GM20000 (cell line): ENCODE measurements around the gene SIVA1.
"Not testable (repeated sequence)": the region's sequence is repeated elsewhere in the genome, so short reads cannot be mapped to it uniquely, and the experiment has no call there.

ENCODE experiments used
- DNase-seq: peaks from one replicate; pipeline ENCODE4 v3.0.0; 2012; ENCODE audit warnings: low spot score
- CTCF ChIP-seq: IDR thresholded peaks from 2 replicates; pipeline ENCODE4 v1.5.1; 2012; ENCODE audit warnings: mild to moderate bottlenecking, control low read depth; ENCODE audit errors: extremely low read depth, missing control alignments

SIVA1 gene

GRCh38 chr14:104726600-104727451 lies 26.1 kb upstream of the SIVA1 start:
- no peak for DNase-seq
- TF ChIP-seq CTCF, result no peak

GRCh38 chr14:104728631-104729030 lies 24.3 kb upstream of the SIVA1 start:
- no peak for DNase-seq
- no peak for TF ChIP-seq CTCF

GRCh38 chr14:104729176-104729834 lies 23.6 kb upstream of the SIVA1 start:
- DNase-seq, result not testable (repeated sequence)

GRCh38 chr14:104729835-104730181 lies 23.1 kb upstream of the SIVA1 start:
- DNase-seq, result no peak
- no peak for TF ChIP-seq CTCF

- DNase-seq, result no peak
Measured at GRCh38 chr14:104730487-104730886, 22.5 kb upstream of the SIVA1 start.

GRCh38 chr14:104731320-104732294 lies 21.3 kb upstream of the SIVA1 start:
- peak; percentile 44 for DNase-seq
- no peak for TF ChIP-seq CTCF

More at GRCh38 chr14:104730487-104730886, 22.5 kb upstream of the SIVA1 start:
- TF ChIP-seq CTCF, result no peak

- DNase-seq, result no peak
- TF ChIP-seq CTCF, result no peak
Measured at GRCh38 chr14:104732355-104732804, 20.6 kb upstream of the SIVA1 start.
